A549 (cell line): Measurements from ENCODE around the gene MED27.

Experiments
- HOXA7 ChIP-seq: fragments of 250-450 bp; sonication (Bioruptor Pico); IDR thresholded peaks from 2 replicates; pipeline ENCODE4 v1.5.0; 2020; ENCODE audit warnings: mild to moderate bottlenecking, moderate library complexity
- NFE2L2 ChIP-seq: fragments of 150-350 bp; conservative IDR thresholded peaks from 2 replicates; pipeline ENCODE4 v1.6.1; 2014; ENCODE audit warnings: low read length
- NPAS2 ChIP-seq: fragments of 250-450 bp; sonication (Bioruptor Pico); IDR thresholded peaks from 2 replicates; pipeline ENCODE4 v1.8.0; 2022; ENCODE audit warnings: mild to moderate bottlenecking, moderate library complexity, borderline replicate concordance
- POLR2A ChIP-seq: IDR thresholded peaks from 2 replicates; pipeline ENCODE4 v1.6.1; 2012; ENCODE audit warnings: mild to moderate bottlenecking, low read length
- TF ChIP-seq, protein P1 (sequence below): fragments of >200 bp; sonication (Bioruptor Twin); formaldehyde crosslinking; IDR thresholded peaks from 3 replicates; pipeline ENCODE4 v1.5.1; 2016
- TF ChIP-seq, protein P2 (sequence below): IDR thresholded peaks from 2 replicates; pipeline ENCODE4 v1.6.1; 2012

GRCh38 chr9:131981116-131981776 is 98.4 kb downstream of the MED27 start:
- TF ChIP-seq POLR2A (no peak), NPAS2 (CRISPR knock-in tag) (no peak), NFE2L2 (no peak), HOXA7 (CRISPR knock-in tag) (no peak)
- TF ChIP-seq, protein P1, sequence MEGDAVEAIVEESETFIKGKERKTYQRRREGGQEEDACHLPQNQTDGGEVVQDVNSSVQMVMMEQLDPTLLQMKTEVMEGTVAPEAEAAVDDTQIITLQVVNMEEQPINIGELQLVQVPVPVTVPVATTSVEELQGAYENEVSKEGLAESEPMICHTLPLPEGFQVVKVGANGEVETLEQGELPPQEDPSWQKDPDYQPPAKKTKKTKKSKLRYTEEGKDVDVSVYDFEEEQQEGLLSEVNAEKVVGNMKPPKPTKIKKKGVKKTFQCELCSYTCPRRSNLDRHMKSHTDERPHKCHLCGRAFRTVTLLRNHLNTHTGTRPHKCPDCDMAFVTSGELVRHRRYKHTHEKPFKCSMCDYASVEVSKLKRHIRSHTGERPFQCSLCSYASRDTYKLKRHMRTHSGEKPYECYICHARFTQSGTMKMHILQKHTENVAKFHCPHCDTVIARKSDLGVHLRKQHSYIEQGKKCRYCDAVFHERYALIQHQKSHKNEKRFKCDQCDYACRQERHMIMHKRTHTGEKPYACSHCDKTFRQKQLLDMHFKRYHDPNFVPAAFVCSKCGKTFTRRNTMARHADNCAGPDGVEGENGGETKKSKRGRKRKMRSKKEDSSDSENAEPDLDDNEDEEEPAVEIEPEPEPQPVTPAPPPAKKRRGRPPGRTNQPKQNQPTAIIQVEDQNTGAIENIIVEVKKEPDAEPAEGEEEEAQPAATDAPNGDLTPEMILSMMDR, result no peak
- TF ChIP-seq, protein P2, sequence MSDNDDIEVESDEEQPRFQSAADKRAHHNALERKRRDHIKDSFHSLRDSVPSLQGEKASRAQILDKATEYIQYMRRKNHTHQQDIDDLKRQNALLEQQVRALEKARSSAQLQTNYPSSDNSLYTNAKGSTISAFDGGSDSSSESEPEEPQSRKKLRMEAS, result no peak
